Ovary (tissue), 3 donors: ENCODE measurements around the gene PXDC1.

Experiments used
- CTCF ChIP-seq, 3 donors: fragments of 450-650 bp in 2 of 3; fragments of 200-600 bp in 1 of 3; IDR thresholded peaks; one replicate each; pipeline versions ENCODE4 v1.5.1 to v1.8.0; 2016 to 2022; ENCODE audit warnings: antibody characterized with exemption in 3 of 3, mild to moderate bottlenecking in 1 of 3
- POLR2A ChIP-seq: fragments of 450-650 bp; IDR thresholded peaks from one replicate; pipeline ENCODE4 v1.6.1; 2017; ENCODE audit warnings: antibody characterized with exemption, mild to moderate bottlenecking, moderate library complexity
- donor health status: DM: no; HTN: no; CAD: no.

- TF ChIP-seq CTCF (IDR thresholded peaks at IDR 0.05) (no peak), POLR2A (no peak)
Observed at GRCh38 chr6:3740551-3741476, 10.7 kb downstream of the PXDC1 start.
